Cortex of kidney (tissue), 1 donor: ENCODE measurements around the gene SOD1.
"Not testable (repeated sequence)": the region's sequence is repeated elsewhere in the genome, so short reads cannot be mapped to it uniquely, and the experiment has no call there.

Experiments
- DNase-seq: peaks from one replicate; lab custom pipeline; 2025; lab: John Stamatoyannopoulos, UW

The SOD1 gene

GRCh38 chr21:31656199-31657095 is 3.0 kb upstream of the SOD1 start:
- DNase-seq, result no peak

GRCh38 chr21:31658053-31658452 is 1.4 kb upstream of the SOD1 start:
- DNase-seq, result no peak

GRCh38 chr21:31659286-31659535 is 282 bp upstream of the SOD1 start:
- no peak for DNase-seq

- no peak for DNase-seq
Measured at GRCh38 chr21:31660259-31660565, 719 bp downstream of the SOD1 start.

GRCh38 chr21:31660591-31660990 is 1.1 kb downstream of the SOD1 start:
- DNase-seq, result no peak

- no peak for DNase-seq
Measured at GRCh38 chr21:31663584-31664249, 4.2 kb downstream of the SOD1 start.

- no peak for DNase-seq
Measured at GRCh38 chr21:31665397-31665796, 5.9 kb downstream of the SOD1 start.

- not testable (repeated sequence) for DNase-seq
Measured at GRCh38 chr21:31665869-31666268, 6.4 kb downstream of the SOD1 start.

GRCh38 chr21:31666445-31667010 is 7.0 kb downstream of the SOD1 start:
- DNase-seq, result no peak

GRCh38 chr21:31667132-31667531 is 7.6 kb downstream of the SOD1 start:
- no peak for DNase-seq

GRCh38 chr21:31667639-31668038 is 8.1 kb downstream of the SOD1 start:
- DNase-seq, result no peak

GRCh38 chr21:31668651-31669491 is 9.4 kb downstream of the SOD1 start:
- DNase-seq, result no peak

- DNase-seq, result no peak
Measured at GRCh38 chr21:31670070-31670469, 10.6 kb downstream of the SOD1 start.

GRCh38 chr21:31671146-31671716 is 11.7 kb downstream of the SOD1 start:
- no peak for DNase-seq

GRCh38 chr21:31671931-31672330 is 12.4 kb downstream of the SOD1 start:
- DNase-seq, result no peak

- no peak for DNase-seq
Measured at GRCh38 chr21:31673321-31673912, 13.9 kb downstream of the SOD1 start.

GRCh38 chr21:31675318-31675717 is 15.8 kb downstream of the SOD1 start:
- DNase-seq, result no peak

GRCh38 chr21:31675960-31676359 is 16.5 kb downstream of the SOD1 start:
- no peak for DNase-seq

- DNase-seq, result no peak
Measured at GRCh38 chr21:31677047-31677446, 17.6 kb downstream of the SOD1 start.

- no peak for DNase-seq
Measured at GRCh38 chr21:31678478-31678877, 19.0 kb downstream of the SOD1 start.

- DNase-seq, result no peak
Measured at GRCh38 chr21:31682620-31683019, 23.1 kb downstream of the SOD1 start.

- DNase-seq, result no peak
Measured at GRCh38 chr21:31683029-31683428, 23.5 kb downstream of the SOD1 start.
